K562 (cell line): ENCODE measurements around the gene FASTKD1. TPM values are rescaled to one million over a fixed set of nuclear protein-coding genes. Genes with fewer than 3 reads are reported as not detected.
A peak's percentile ranks its signal among the peaks of the same experiment; 100 is the strongest.

Source experiments
- BCL6 ChIP-seq: fragments of 250-450 bp; sonication (Bioruptor Pico); IDR thresholded peaks from 2 replicates; pipeline ENCODE4 v1.4.0; 2020
- BRF1 ChIP-seq: IDR thresholded peaks from 3 replicates; pipeline ENCODE4 v1.6.1; 2011; ENCODE audit warnings: borderline replicate concordance, mild to moderate bottlenecking; ENCODE audit not compliant: insufficient read length; ENCODE audit errors: extremely low read depth
- COPS2 ChIP-seq: fragments of 450-650 bp; conservative IDR thresholded peaks from 2 replicates; pipeline ENCODE4 v1.6.1; 2016; ENCODE audit warnings: mild to moderate bottlenecking, moderate library complexity
- FIP1L1 ChIP-seq: fragments of 200-400 bp; formaldehyde crosslinking; IDR thresholded peaks from 2 replicates; pipeline ENCODE4 v1.6.1; 2018; ENCODE audit warnings: mild to moderate bottlenecking, low read depth, low read length; ENCODE audit not compliant: poor library complexity, severe bottlenecking
- FOXA1 ChIP-seq: fragments of 450-650 bp; IDR thresholded peaks from 2 replicates; pipeline ENCODE4 v1.6.1; 2016; ENCODE audit warnings: mild to moderate bottlenecking, borderline replicate concordance
- HCFC1 ChIP-seq: IDR thresholded peaks from 2 replicates; pipeline ENCODE4 v1.6.1; 2012; ENCODE audit warnings: low read depth, low read length, improper control_type of control experiment
- HDAC3 ChIP-seq: fragments of 450-650 bp; IDR thresholded peaks from 2 replicates; pipeline ENCODE4 v1.6.1; 2018; ENCODE audit warnings: borderline replicate concordance, mild to moderate bottlenecking, moderate library complexity; ENCODE audit not compliant: partially characterized antibody
- HDAC8 ChIP-seq: fragments of 450-650 bp; IDR thresholded peaks from 2 replicates; pipeline ENCODE4 v1.6.1; 2016; ENCODE audit warnings: mild to moderate bottlenecking, missing genetic modification characterization, moderate library complexity, missing compliant biosample characterization
- LCOR ChIP-seq: sonication (generic); formaldehyde crosslinking; IDR thresholded peaks from 2 replicates; pipeline ENCODE4 v1.8.0; 2022; ENCODE audit warnings: mild to moderate bottlenecking, missing genetic modification reagents
- PHB ChIP-seq: fragments of 250-450 bp; sonication (Bioruptor Pico); IDR thresholded peaks from 2 replicates; pipeline ENCODE4 v1.5.0; 2021
- POLR2B ChIP-seq: fragments of 450-650 bp; IDR thresholded peaks from 2 replicates; pipeline ENCODE4 v1.6.1; 2018; ENCODE audit warnings: low read depth; ENCODE audit not compliant: partially characterized antibody
- RFX1 ChIP-seq: fragments of 450-650 bp; IDR thresholded peaks from 2 replicates; pipeline ENCODE4 v1.6.1; 2016; ENCODE audit warnings: mild to moderate bottlenecking, moderate library complexity
- ZNF224 ChIP-seq: sonication (generic); formaldehyde crosslinking; IDR thresholded peaks from 2 replicates; pipeline ENCODE4 v1.8.0; 2022; ENCODE audit warnings: mild to moderate bottlenecking, missing genetic modification reagents
- ZNF589 ChIP-seq: fragments of 200-800 bp; sonication (Bioruptor generic); IDR thresholded peaks from 2 replicates; pipeline ENCODE4 v1.6.1; 2016; ENCODE audit warnings: low read depth, missing genetic modification characterization, missing compliant biosample characterization
- ZNF644 ChIP-seq: fragments of 200-800 bp; sonication (Bioruptor generic); IDR thresholded peaks from 2 replicates; pipeline ENCODE4 v1.6.1; 2016; ENCODE audit warnings: low read depth, missing genetic modification characterization, missing compliant biosample characterization
- polyA plus RNA-seq, 8 experiments: library from polyadenylated mRNA; depleted of rRNA in 4 of 8; stranded (reverse) in 5 of 8; unstranded in 3 of 8; fragments of >200 nt; fragmentation: Nextera tagmentation in 2 of 8; fragmentation: Illumina TruSeq in 1 of 8; extraction: Ambion mirVana in 2 of 8; extraction: Trizol in 1 of 8; gene quantifications; 2 replicates each; pipeline versions ENCODE4 v1.2.1 to v1.2.3, GENCODE V29; 2011 to 2014; ENCODE audit warnings: inconsistent platforms in 1 of 8, missing spikeins in 1 of 8
- total RNA-seq, 7 experiments: library from RNA; depleted of rRNA in 6 of 7; stranded (reverse); fragments of >200 nt in 6 of 7; fragmentation: Illumina TruSeq in 2 of 7; extraction: Trizol in 2 of 7; gene quantifications; 2 replicates each; pipeline versions ENCODE4 v1.2.1 to v1.2.3, GENCODE V29; 2011 to 2021; ENCODE audit warnings: low replicate concordance in 1 of 7
- TF ChIP-seq, protein P1 (sequence below): fragments of 250-450 bp; sonication (Bioruptor Pico); IDR thresholded peaks from 2 replicates; pipeline ENCODE4 v1.6.1; 2021; ENCODE audit warnings: mild to moderate bottlenecking
- TF ChIP-seq, protein P2 (sequence below): fragments of 450-650 bp; formaldehyde crosslinking; IDR thresholded peaks from 2 replicates; pipeline ENCODE4 v1.4.0; 2022; ENCODE audit warnings: missing genetic modification characterization
- TF ChIP-seq, protein P3 (sequence below): fragments of 450-650 bp; formaldehyde crosslinking; IDR thresholded peaks from 2 replicates; pipeline ENCODE4 v1.4.0; 2020; ENCODE audit warnings: mild to moderate bottlenecking, moderate library complexity
- TF ChIP-seq, protein P4 (sequence below): fragments of 450-650 bp; IDR thresholded peaks from 2 replicates; pipeline ENCODE4 v1.6.1; 2014; ENCODE audit warnings: low read depth, mild to moderate bottlenecking, moderate library complexity, borderline replicate concordance
- TF ChIP-seq, protein P5 (sequence below): fragments of 250-450 bp; sonication (Bioruptor Pico); IDR thresholded peaks from 2 replicates; pipeline ENCODE4 v1.8.0; 2021; ENCODE audit warnings: borderline replicate concordance, mild to moderate bottlenecking, moderate library complexity; ENCODE audit not compliant: poor library complexity, severe bottlenecking
- TF ChIP-seq, protein P6 (sequence below): fragments of 450-650 bp; formaldehyde crosslinking; IDR thresholded peaks from 2 replicates; pipeline ENCODE4 v1.4.0; 2022; ENCODE audit warnings: missing genetic modification characterization

The FASTKD1 gene
- total and polyA plus RNA-seq, 9 of the 15 experiments (the other 6 are each of a cell fraction or from before 2014, with no cell fraction given): 63.5 to 134 (median 119) TPM

DNA sequence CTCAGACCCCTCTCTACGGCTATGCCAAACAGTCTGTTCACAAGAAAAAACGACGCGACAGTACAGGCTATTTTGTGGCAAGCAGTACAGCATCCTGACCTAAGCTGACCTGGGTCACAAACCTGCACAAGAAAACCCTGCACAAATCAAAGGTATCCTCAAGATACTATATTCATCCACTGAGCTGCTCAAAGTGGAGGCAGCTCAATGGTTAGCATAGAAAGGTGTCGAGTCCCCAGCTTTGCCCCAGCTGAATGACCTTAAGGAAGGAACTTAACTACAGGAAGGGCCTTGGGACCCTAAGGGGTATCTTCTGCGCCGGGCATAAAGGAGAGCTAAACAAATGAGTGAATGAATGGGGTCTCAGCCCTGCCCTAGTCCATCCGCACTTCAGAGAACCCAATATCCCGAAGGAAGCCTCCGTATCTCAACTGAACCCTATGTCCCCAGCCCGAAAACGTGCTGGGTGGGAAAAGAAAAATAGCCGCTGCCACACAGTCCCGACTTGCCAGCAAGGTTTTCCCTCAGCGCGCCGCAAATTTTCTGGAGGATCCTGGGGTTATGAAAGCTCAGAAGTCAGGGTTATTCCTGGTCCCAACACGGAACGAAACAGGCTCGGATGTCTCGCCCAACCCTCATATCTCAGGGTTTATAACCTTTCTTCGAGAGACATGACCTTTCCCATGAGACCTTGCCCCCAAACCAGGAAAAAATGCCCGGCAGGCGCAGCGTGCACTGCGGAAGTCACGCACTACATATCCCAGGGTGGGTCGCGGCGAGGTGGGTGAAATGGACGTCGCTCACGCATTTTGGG is at the start of gene FASTKD1 (continued):
- peak; percentile 100 for TF ChIP-seq HCFC1
- TF ChIP-seq, protein P1, sequence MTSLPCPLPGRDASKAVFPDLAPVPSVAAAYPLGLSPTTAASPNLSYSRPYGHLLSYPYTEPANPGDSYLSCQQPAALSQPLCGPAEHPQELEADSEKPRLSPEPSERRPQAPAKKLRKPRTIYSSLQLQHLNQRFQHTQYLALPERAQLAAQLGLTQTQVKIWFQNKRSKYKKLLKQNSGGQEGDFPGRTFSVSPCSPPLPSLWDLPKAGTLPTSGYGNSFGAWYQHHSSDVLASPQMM (CRISPR knock-in tag): no peak
- no peak for TF ChIP-seq FIP1L1
- TF ChIP-seq, protein P2, sequence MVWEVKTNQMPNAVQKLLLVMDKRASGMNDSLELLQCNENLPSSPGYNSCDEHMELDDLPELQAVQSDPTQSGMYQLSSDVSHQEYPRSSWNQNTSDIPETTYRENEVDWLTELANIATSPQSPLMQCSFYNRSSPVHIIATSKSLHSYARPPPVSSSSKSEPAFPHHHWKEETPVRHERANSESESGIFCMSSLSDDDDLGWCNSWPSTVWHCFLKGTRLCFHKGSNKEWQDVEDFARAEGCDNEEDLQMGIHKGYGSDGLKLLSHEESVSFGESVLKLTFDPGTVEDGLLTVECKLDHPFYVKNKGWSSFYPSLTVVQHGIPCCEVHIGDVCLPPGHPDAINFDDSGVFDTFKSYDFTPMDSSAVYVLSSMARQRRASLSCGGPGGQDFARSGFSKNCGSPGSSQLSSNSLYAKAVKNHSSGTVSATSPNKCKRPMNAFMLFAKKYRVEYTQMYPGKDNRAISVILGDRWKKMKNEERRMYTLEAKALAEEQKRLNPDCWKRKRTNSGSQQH: no peak
- TF ChIP-seq, protein P3, sequence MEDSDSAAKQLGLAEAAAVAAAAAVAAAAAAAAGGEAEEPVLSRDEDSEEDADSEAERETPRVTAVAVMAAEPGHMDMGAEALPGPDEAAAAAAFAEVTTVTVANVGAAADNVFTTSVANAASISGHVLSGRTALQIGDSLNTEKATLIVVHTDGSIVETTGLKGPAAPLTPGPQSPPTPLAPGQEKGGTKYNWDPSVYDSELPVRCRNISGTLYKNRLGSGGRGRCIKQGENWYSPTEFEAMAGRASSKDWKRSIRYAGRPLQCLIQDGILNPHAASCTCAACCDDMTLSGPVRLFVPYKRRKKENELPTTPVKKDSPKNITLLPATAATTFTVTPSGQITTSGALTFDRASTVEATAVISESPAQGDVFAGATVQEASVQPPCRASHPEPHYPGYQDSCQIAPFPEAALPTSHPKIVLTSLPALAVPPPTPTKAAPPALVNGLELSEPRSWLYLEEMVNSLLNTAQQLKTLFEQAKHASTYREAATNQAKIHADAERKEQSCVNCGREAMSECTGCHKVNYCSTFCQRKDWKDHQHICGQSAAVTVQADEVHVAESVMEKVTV (CRISPR knock-in tag): no peak
- TF ChIP-seq ZNF224 (CRISPR knock-in tag): no peak
- peak; percentile 39 for TF ChIP-seq HDAC3
- peak; percentile 95 for TF ChIP-seq ZNF644 (tag)
- TF ChIP-seq COPS2: no peak
- TF ChIP-seq FOXA1: no peak
- TF ChIP-seq, protein P4, sequence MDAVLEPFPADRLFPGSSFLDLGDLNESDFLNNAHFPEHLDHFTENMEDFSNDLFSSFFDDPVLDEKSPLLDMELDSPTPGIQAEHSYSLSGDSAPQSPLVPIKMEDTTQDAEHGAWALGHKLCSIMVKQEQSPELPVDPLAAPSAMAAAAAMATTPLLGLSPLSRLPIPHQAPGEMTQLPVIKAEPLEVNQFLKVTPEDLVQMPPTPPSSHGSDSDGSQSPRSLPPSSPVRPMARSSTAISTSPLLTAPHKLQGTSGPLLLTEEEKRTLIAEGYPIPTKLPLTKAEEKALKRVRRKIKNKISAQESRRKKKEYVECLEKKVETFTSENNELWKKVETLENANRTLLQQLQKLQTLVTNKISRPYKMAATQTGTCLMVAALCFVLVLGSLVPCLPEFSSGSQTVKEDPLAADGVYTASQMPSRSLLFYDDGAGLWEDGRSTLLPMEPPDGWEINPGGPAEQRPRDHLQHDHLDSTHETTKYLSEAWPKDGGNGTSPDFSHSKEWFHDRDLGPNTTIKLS: peak; percentile 89
- TF ChIP-seq HDAC8 (tag): no peak; the same call in 1 of the 2 replicates
- TF ChIP-seq BCL6: peak; percentile 97
- peak; percentile 72 for TF ChIP-seq POLR2B
- TF ChIP-seq BRF1: no peak
- TF ChIP-seq RFX1: no peak
- TF ChIP-seq, protein P5, sequence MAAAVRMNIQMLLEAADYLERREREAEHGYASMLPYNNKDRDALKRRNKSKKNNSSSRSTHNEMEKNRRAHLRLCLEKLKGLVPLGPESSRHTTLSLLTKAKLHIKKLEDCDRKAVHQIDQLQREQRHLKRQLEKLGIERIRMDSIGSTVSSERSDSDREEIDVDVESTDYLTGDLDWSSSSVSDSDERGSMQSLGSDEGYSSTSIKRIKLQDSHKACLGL (CRISPR knock-in tag): peak; percentile 22
- TF ChIP-seq, protein P6, sequence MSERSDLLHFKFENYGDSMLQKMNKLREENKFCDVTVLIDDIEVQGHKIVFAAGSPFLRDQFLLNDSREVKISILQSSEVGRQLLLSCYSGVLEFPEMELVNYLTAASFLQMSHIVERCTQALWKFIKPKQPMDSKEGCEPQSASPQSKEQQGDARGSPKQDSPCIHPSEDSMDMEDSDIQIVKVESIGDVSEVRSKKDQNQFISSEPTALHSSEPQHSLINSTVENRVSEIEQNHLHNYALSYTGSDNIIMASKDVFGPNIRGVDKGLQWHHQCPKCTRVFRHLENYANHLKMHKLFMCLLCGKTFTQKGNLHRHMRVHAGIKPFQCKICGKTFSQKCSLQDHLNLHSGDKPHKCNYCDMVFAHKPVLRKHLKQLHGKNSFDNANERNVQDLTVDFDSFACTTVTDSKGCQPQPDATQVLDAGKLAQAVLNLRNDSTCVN (CRISPR knock-in tag): no peak
- TF ChIP-seq LCOR (CRISPR knock-in tag): peak; percentile 98
- peak; percentile 24; the same call in 1 of the 2 replicates for TF ChIP-seq ZNF589 (CRISPR knock-in tag)
- no peak for TF ChIP-seq PHB (CRISPR knock-in tag)
